Right lobe of liver (tissue), 6 donors: ENCODE data around the gene MS4A14. TPM values are rescaled to one million over a fixed set of nuclear protein-coding genes. Genes with fewer than 3 reads are reported as not detected.

Experiments used
- ATAC-seq, 4 donors: fragments of 200-7000 bp; cut with Tn5 transposase; one replicate each; pipeline ENCODE4 v1.9.1; 2020; ENCODE audit warnings: mild to moderate bottlenecking in 4 of 4, moderate library complexity in 4 of 4
- DNase-seq, 3 donors: peaks; one replicate each; pipeline ENCODE4 v3.0.0-alpha.2; 2020
- H3K27ac ChIP-seq, 3 donors: fragments of 200-600 bp; one replicate each; pipeline ENCODE4 v1.8.0; 2022
- H3K27me3 ChIP-seq, 2 donors: fragments of 200-600 bp; one replicate each; pipeline ENCODE4 v1.8.0; 2022
- H3K36me3 ChIP-seq, 4 donors: fragments of 200-600 bp; sonication (generic) in 1 of 4; one replicate each; pipeline versions ENCODE4 v1.5.1 to v1.8.0; 2017 to 2022; ENCODE audit warnings: control low read depth in 1 of 4
- H3K4me1 ChIP-seq, 4 donors: fragments of 200-600 bp; sonication (generic) in 1 of 4; one replicate each; pipeline versions ENCODE4 v1.5.1 to v1.8.0; 2017 to 2022; ENCODE audit warnings: control low read depth in 1 of 4
- H3K4me3 ChIP-seq, 3 donors: fragments of 200-600 bp; one replicate each; pipeline ENCODE4 v1.8.0; 2022
- H3K9me3 ChIP-seq, 4 donors: fragments of 200-600 bp; sonication (generic) in 1 of 4; one replicate each; pipeline versions ENCODE4 v1.5.1 to v1.8.0; 2017 to 2022; ENCODE audit warnings: control low read depth in 1 of 4
- CTCF ChIP-seq, 4 donors: fragments of 200-600 bp in 3 of 4; fragments of 450-650 bp in 1 of 4; IDR thresholded peaks; one replicate each; pipeline versions ENCODE4 v1.5.1 to v1.8.0; 2016 to 2022; ENCODE audit warnings: antibody characterized with exemption in 4 of 4, mild to moderate bottlenecking in 2 of 4
- POLR2A ChIP-seq: fragments of 450-650 bp; IDR thresholded peaks from one replicate; pipeline ENCODE4 v1.6.1; 2017; ENCODE audit warnings: antibody characterized with exemption, mild to moderate bottlenecking
- WGBS: methylation state at CpG from one replicate; pipeline ENCODE4 v1.1.6; 2018; ENCODE audit warnings: low coverage, low lambda C conversion rate; ENCODE audit not compliant: insufficient coverage; ENCODE audit errors: missing lambda C conversion rate; 5-methylcytosine and 5-hydroxymethylcytosine counted together
- intact Hi-C, 2 donors: fragments of 100-400 bp; cut with DNase I; formaldehyde crosslinking; loops; one replicate each; pipeline versions ENCODE4 v1.11.2 to v1.14.1; 2022
- total RNA-seq, 6 experiments: library from RNA; depleted of rRNA in 2 of 6; stranded (reverse); fragments of >200 nt in 2 of 6; fragmentation: NEBNext Ultra II Directional in 3 of 6; extraction: Animal tissue kit (Norgen Biotek cat#: 25700) in 3 of 6; gene quantifications; one replicate each; pipeline versions ENCODE4 v1.1.0 to v1.2.4, GENCODE V29; 2016 to 2023
- donor health status: DM: no; HTN: yes; CAD: no.
- donor health status: DM: no; HTN: no; CAD: no.
- donor health status: DM: no; HTN: no; CAD: no.
- donor health status: DM: no; HTN: yes; CAD: no.
- donor health status: DM: no; HTN: yes; CAD: no.

MS4A14 gene
- total RNA-seq, 6 experiments from 2014 or later: 0.53 to 0.98 (median 0.88) TPM

GRCh38 chr11:60455531-60456042, 59.3 kb downstream of the MS4A14 start, which contains the start of gene MS4A1:
TSS of gene MS4A1 (plus strand) at chr11:60455847. CDS start at chr11:60462375, 6,528 bp downstream.
- intact Hi-C loops: no loop called here
- 27% methylated on average over 4 of the region's 4 CpGs for WGBS
- Histone ChIP-seq H3K27ac (no peak within 1 kb of the TSS), H3K36me3 (no peaks in the 10 kb centered on the region), H3K27me3 (no peaks in the 10 kb centered on the region), H3K4me3 (no peak within 1 kb of the TSS), H3K9me3 (no peaks in the 10 kb centered on the region), H3K4me1 (no peaks in the 10 kb centered on the region)
- DNase-seq (no peak), ATAC-seq (no peak)
- TF ChIP-seq POLR2A (no peak), CTCF (IDR thresholded peaks at IDR 0.05) (no peak)

- Histone ChIP-seq H3K27me3 (no peaks in the 10 kb centered on the region), H3K27ac (no peak overlapping the region), H3K9me3 (no peaks in the 10 kb centered on the region), H3K4me1 (no peaks in the 10 kb centered on the region), H3K36me3 (no peaks in the 10 kb centered on the region), H3K4me3 (no peak overlapping the region)
- DNase-seq (no peak), ATAC-seq (no peak)
- 33% methylated on average over 3 of the region's 3 CpGs for WGBS
- TF ChIP-seq CTCF (IDR thresholded peaks at IDR 0.05) (no peak), POLR2A (no peak)
- intact Hi-C loops: no loop called here
These were observed 61.3 kb downstream of the MS4A14 start for GRCh38 chr11:60457576-60457975.

GRCh38 chr11:60459345-60459744, 63.1 kb downstream of the MS4A14 start:
- no peaks in the 10 kb centered on the region for H3K9me3 ChIP-seq
- H3K27ac ChIP-seq: no peak overlapping the region
- 43% methylated on average over 1 of the region's 1 CpG for WGBS
- DNase-seq: no peak
- intact Hi-C loops: no loop called here
- ATAC-seq: no peak
- no peak for TF ChIP-seq POLR2A
- TF ChIP-seq CTCF (IDR thresholded peaks at IDR 0.05): no peak
- no peaks in the 10 kb centered on the region for H3K36me3 ChIP-seq
- no peaks in the 10 kb centered on the region for H3K4me1 ChIP-seq
- no peak overlapping the region for H3K4me3 ChIP-seq
- no peaks in the 10 kb centered on the region for H3K27me3 ChIP-seq

Other genes starting within 250 kb of the MS4A14 start
- gene MS4A6A, start 213.4 kb upstream of the MS4A14 start, total RNA-seq: 10 to 100 TPM; 42.4 to 98.5 (median 61.5) TPM
- gene MS4A4E, start 153.3 kb upstream of the MS4A14 start, total RNA-seq: 1 to 10 TPM; 1.1 to 3.8 (median 3.1) TPM
- gene MS4A4A, start 115.8 kb upstream of the MS4A14 start, total RNA-seq: 10 to 100 TPM in 1 of 6 experiments, 1 to 10 TPM in 5; 5.2 to 13.0 (median 9.0) TPM
- gene MS4A6E, start 69.2 kb upstream of the MS4A14 start, total RNA-seq: not detected
- 10 to 100 TPM; 10.9 to 47.8 (median 21.7) TPM for gene MS4A7, start 17.9 kb upstream of the MS4A14 start, total RNA-seq
- not detected for gene MS4A5, start 33.1 kb downstream of the MS4A14 start, total RNA-seq
- under 1 TPM in 5 of 6 experiments, not detected in 1; 0.12 to 0.78 (median 0.26) TPM for gene MS4A1, start 59.4 kb downstream of the MS4A14 start, total RNA-seq
- gene MS4A12, start 96.3 kb downstream of the MS4A14 start, total RNA-seq: not detected
- not detected for gene MS4A13, start 118.9 kb downstream of the MS4A14 start, total RNA-seq